Uterus (tissue), 4 donors: ENCODE results near the gene RPL10. TPM values are rescaled to one million over a fixed set of nuclear protein-coding genes. Genes with fewer than 3 reads are reported as not detected.

ENCODE experiments used
- DNase-seq, 2 donors: peaks; one replicate each; pipeline ENCODE4 v3.0.0-alpha.2; 2019 to 2020
- H3K27ac ChIP-seq, 2 donors: fragments of 200-600 bp; sonication (generic); 1 replicate in 1 of 2; 2 replicates in 1 of 2; pipeline ENCODE4 v1.5.1; 2016 to 2018
- H3K27me3 ChIP-seq, 2 donors: fragments of 200-600 bp; sonication (generic); one replicate each; pipeline ENCODE4 v1.5.1; 2018 to 2019; ENCODE audit warnings: control low read depth in 1 of 2
- H3K36me3 ChIP-seq, 2 donors: fragments of 200-600 bp; sonication (generic); one replicate each; pipeline ENCODE4 v1.5.1; 2019; ENCODE audit warnings: control low read depth in 1 of 2
- H3K4me1 ChIP-seq, 2 donors: fragments of 200-600 bp; sonication (generic); one replicate each; pipeline ENCODE4 v1.5.1; 2018 to 2019; ENCODE audit warnings: control low read depth in 1 of 2
- H3K4me3 ChIP-seq, 2 donors: fragments of 200-600 bp; sonication (generic); 1 replicate in 1 of 2; 2 replicates in 1 of 2; pipeline ENCODE4 v1.5.1; 2018 to 2019; ENCODE audit warnings: mild to moderate bottlenecking in 1 of 2
- H3K9me3 ChIP-seq, 2 donors: fragments of 200-600 bp; sonication (generic); one replicate each; pipeline ENCODE4 v1.5.1; 2019; ENCODE audit warnings: control low read depth in 1 of 2
- POLR2A ChIP-seq, 2 donors: fragments of 450-650 bp; IDR thresholded peaks; one replicate each; pipeline ENCODE4 v1.6.1; 2016; ENCODE audit warnings: antibody characterized with exemption in 2 of 2, mild to moderate bottlenecking in 1 of 2, moderate library complexity in 1 of 2
- intact Hi-C: fragments of 100-400 bp; cut with DNase I; formaldehyde crosslinking; loops from one replicate; pipeline ENCODE4 v1.15.1; 2023; ENCODE audit warnings: low total_unique reads
- total RNA-seq, 4 donors: library from RNA; depleted of rRNA in 3 of 4; stranded (reverse); fragments of >200 nt in 3 of 4; gene quantifications; one replicate each; pipeline versions ENCODE4 v1.1.0 to v1.2.4, GENCODE V29; 2014 to 2023
- TF ChIP-seq, protein P1 (sequence below), 4 experiments: fragments of 200-600 bp in 2 of 4; fragments of 450-650 bp in 2 of 4; sonication (generic) in 2 of 4; IDR thresholded peaks; one replicate each; pipeline ENCODE4 v1.5.1; 2016 to 2019; ENCODE audit warnings: antibody characterized with exemption in 4 of 4, mild to moderate bottlenecking in 2 of 4, moderate library complexity in 1 of 4
- donor health status: DM: yes; HTN: yes; CAD: no.

The RPL10 gene
- total RNA-seq, 4 donors from 2014 or later, result 2,407 to 9,172 (median 4,014) TPM

DNA sequence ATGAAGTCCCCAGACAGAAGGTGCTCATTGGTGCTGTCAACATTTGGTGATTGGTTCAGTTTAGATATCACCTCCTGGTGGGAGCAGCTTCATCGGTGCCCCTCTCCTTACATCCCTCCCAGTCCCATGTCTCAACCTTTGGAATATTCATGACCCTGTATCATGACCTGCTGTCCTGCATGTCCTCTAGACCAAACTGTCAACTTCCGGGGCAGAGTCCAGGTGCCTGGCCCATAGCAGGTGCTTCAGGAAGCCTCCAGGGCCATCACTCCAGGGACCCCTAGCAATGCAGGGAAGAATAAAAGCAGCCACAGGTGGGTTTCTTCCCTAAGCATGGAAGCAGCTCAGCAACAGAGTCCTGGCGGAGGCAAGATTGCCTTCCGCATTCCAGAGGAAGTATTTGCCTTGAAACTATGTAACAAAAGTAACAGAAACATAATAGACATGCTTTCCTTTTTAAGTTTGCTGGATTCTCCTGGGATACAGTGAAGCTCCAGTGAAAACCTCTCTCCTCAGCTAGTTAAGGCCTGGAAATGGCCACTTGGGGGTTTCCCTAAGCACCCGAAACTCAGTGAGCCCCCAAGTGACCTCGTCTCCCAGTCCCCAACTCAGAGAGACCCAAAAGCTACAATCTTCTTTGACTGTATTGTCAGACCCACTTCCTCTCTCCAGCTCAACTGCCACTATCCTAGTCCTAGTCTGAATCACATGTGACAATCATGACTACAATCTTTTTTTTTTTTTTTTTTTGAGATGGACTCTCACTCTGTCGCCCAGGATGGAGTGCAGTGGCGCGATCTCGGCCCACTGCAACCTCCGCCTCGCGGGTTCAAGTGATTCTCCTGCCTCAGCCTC, 29.0 kb downstream of the RPL10 start:
- Histone ChIP-seq H3K27ac (no peak overlapping the region), H3K27me3 (no peaks in the 10 kb centered on the region), H3K9me3 (no peaks in the 10 kb centered on the region), H3K4me1 (no peaks in the 10 kb centered on the region), H3K4me3 (no peak overlapping the region), H3K36me3 (no peaks in the 10 kb centered on the region)
- TF ChIP-seq, protein P1, sequence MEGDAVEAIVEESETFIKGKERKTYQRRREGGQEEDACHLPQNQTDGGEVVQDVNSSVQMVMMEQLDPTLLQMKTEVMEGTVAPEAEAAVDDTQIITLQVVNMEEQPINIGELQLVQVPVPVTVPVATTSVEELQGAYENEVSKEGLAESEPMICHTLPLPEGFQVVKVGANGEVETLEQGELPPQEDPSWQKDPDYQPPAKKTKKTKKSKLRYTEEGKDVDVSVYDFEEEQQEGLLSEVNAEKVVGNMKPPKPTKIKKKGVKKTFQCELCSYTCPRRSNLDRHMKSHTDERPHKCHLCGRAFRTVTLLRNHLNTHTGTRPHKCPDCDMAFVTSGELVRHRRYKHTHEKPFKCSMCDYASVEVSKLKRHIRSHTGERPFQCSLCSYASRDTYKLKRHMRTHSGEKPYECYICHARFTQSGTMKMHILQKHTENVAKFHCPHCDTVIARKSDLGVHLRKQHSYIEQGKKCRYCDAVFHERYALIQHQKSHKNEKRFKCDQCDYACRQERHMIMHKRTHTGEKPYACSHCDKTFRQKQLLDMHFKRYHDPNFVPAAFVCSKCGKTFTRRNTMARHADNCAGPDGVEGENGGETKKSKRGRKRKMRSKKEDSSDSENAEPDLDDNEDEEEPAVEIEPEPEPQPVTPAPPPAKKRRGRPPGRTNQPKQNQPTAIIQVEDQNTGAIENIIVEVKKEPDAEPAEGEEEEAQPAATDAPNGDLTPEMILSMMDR (IDR thresholded peaks at IDR 0.05), result no peak
- TF ChIP-seq POLR2A (IDR thresholded peaks at IDR 0.05), result no peak
- DNase-seq, result no peak
- intact Hi-C loops, result no loop called here

- intact Hi-C loops, result no loop called here
- Histone ChIP-seq H3K4me3 (peak within 1 kb of the TSS; percentile 22 to 51), H3K27ac (peak within 1 kb of the TSS; percentile 50 to 79), H3K27me3 (no peaks in the 10 kb centered on the region), H3K36me3 (no peaks in the 10 kb centered on the region), H3K9me3 (no peaks in the 10 kb centered on the region), H3K4me1 (no peaks in the 10 kb centered on the region)
- TF ChIP-seq POLR2A (IDR thresholded peaks at IDR 0.05), result peak; percentile 66 to 77
- TF ChIP-seq, protein P1 (IDR thresholded peaks at IDR 0.05), result no peak
- peak; percentile 91 to 93 for DNase-seq
These were observed 30.3 kb downstream of the RPL10 start, which contains the start of gene ATP6AP1 for GRCh38 chrX:154428176-154429171. Gene ATP6AP1 (plus strand): TSS chrX:154428677. CDS start chrX:154428693, 16 bp downstream.

- Histone ChIP-seq H3K27me3 (no peaks in the 10 kb centered on the region), H3K4me1 (no peaks in the 10 kb centered on the region), H3K36me3 (no peaks in the 10 kb centered on the region), H3K9me3 (no peaks in the 10 kb centered on the region), H3K4me3 (no peak overlapping the region), H3K27ac (no peak overlapping the region)
- TF ChIP-seq POLR2A (IDR thresholded peaks at IDR 0.05), result no peak
- TF ChIP-seq, protein P1 (IDR thresholded peaks at IDR 0.05), result no peak
- intact Hi-C loops, result no loop called here
- no peak for DNase-seq
These were observed 31.5 kb downstream of the RPL10 start for GRCh38 chrX:154429711-154430110.

GRCh38 chrX:154430479-154430878, 32.3 kb downstream of the RPL10 start:
- H3K4me1 ChIP-seq, result no peaks in the 10 kb centered on the region
- no peak overlapping the region for H3K4me3 ChIP-seq
- H3K27me3 ChIP-seq, result no peaks in the 10 kb centered on the region
- H3K36me3 ChIP-seq, result no peaks in the 10 kb centered on the region
- no peak overlapping the region for H3K27ac ChIP-seq
- no peak for DNase-seq
- intact Hi-C loops, result no loop called here
- no peaks in the 10 kb centered on the region for H3K9me3 ChIP-seq
- TF ChIP-seq, protein P1 (IDR thresholded peaks at IDR 0.05), result no peak
- no peak for TF ChIP-seq POLR2A (IDR thresholded peaks at IDR 0.05)
